GM12801 (cell line): ENCODE results near the gene LPIN1.

ENCODE experiments used
- CTCF ChIP-seq: IDR thresholded peaks from one replicate; pipeline ENCODE4 v1.5.1; 2011; ENCODE audit warnings: control low read depth; ENCODE audit not compliant: insufficient read length; ENCODE audit errors: extremely low read depth

LPIN1 gene

GRCh38 chr2:11850082-11850481 lies 103.7 kb downstream of the LPIN1 start:
- TF ChIP-seq CTCF, result no peak

GRCh38 chr2:11852526-11853196 lies 106.2 kb downstream of the LPIN1 start:
- TF ChIP-seq CTCF, result no peak

GRCh38 chr2:11853197-11853588 lies 106.8 kb downstream of the LPIN1 start:
- no peak for TF ChIP-seq CTCF

GRCh38 chr2:11855064-11855760 lies 108.8 kb downstream of the LPIN1 start:
- TF ChIP-seq CTCF, result no peak

GRCh38 chr2:11856095-11856494 lies 109.7 kb downstream of the LPIN1 start:
- no peak for TF ChIP-seq CTCF

- TF ChIP-seq CTCF, result no peak
These were observed 112.5 kb downstream of the LPIN1 start for GRCh38 chr2:11858883-11859282.

- no peak for TF ChIP-seq CTCF
These were observed 114.6 kb downstream of the LPIN1 start for GRCh38 chr2:11861044-11861443.
